Smooth muscle cell of the coronary artery (primary cell): ENCODE results near the gene LRRIQ1. TPM values are rescaled to one million over a fixed set of nuclear protein-coding genes. Genes with fewer than 3 reads are reported as not detected.

Experiments
- total RNA-seq: library from RNA; depleted of rRNA; stranded (reverse); fragments of >200 nt; gene quantifications from 2 replicates; pipeline ENCODE4 v1.2.3, GENCODE V29; 2014; ENCODE audit warnings: low replicate concordance

LRRIQ1 gene, protein sequence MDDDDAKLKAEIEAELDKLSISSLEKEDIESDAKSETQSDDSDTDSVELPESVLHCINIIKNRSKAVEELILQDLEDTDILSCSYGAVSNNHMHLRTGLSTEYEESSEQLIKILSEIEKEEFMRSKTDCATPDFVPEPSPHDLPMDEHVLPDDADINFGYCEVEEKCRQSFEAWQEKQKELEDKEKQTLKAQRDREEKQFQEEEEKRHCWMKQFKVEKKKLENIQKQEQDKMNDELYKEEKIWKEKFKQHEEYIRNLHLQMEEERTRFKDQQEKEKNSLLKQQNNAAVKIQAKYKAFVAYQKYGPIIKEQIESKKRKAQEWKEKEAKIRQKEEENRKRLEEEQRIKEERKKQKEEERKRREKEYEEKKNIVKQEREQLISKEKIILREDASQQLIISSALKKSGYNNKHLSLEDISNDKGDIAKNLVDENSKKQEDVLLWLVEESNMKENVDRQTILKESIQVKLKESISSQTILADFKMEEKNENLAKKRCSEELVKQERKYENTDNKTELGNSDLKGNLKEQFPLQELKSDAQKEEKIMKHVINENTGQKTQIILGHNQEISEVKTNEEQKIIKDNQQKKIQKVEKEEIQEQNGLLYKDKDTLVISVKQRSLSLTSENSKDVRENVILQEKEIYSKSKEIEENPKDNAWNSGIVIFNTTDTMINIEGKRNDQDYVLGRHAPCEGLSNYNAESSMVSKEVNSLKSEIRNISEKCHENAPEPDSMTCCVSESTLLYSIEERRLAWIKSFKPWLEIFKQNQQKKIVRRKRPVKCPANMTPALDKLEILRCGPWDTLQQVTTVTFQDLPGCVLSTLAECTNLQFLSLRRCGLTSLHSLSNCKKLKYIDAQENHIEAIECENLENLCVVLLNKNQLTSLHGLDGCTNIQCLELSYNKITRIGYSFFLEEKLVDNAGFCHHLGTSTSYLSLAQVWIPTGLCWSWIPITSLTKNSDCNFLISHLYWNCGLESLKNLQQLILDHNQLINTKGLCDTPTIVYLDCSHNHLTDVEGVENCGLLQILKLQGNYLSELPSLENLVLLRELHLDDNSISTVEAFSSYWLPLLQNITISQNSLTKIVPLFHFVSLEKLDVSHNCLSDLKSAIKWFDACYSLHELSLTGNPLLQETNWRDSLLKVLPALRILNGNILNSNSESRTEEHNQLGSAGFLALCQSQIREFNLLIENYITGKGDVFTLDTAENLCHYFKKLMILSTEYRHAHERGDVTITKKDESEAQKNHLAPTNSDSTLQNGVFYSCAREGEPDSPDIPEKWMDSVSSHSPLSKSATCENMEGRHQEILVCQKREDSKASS (N-terminal part only)
- total RNA-seq = 0.08 TPM in 1 of 2 replicates, not detected in the other

DNA sequence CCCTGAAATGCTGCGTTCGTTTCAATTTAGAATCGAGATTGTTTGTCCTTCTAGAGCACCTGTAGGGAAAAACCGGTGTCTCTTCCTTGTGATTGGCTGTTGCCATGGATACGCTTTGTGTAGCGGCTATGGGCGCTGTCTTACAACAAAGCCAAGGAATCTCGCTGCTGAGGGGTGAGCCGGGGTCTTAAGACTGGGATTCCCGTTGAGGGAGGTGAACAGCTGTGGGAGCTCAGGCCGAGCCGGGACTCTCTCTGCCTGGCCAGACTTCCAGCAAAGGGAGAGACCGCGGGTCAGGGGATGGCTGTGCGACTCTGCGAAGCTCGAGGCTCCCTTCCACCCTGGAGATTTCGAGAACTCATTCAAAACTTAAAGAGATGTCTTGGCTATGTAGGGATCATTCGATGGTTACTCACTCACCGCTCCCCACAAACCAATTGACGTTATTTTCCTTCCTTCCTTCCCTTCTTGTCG is at the start of gene LRRIQ1, which contains the start of gene TSPAN19:
TSS of gene LRRIQ1 (plus strand) at position 118 of the 474 bp plus-strand sequence. CDS start 1,826 bp downstream, outside the sequence.
TSS of gene TSPAN19 (minus strand) at position 44 of the 474 bp plus-strand sequence. CDS start 6,331 bp downstream, outside the sequence.

DNA sequence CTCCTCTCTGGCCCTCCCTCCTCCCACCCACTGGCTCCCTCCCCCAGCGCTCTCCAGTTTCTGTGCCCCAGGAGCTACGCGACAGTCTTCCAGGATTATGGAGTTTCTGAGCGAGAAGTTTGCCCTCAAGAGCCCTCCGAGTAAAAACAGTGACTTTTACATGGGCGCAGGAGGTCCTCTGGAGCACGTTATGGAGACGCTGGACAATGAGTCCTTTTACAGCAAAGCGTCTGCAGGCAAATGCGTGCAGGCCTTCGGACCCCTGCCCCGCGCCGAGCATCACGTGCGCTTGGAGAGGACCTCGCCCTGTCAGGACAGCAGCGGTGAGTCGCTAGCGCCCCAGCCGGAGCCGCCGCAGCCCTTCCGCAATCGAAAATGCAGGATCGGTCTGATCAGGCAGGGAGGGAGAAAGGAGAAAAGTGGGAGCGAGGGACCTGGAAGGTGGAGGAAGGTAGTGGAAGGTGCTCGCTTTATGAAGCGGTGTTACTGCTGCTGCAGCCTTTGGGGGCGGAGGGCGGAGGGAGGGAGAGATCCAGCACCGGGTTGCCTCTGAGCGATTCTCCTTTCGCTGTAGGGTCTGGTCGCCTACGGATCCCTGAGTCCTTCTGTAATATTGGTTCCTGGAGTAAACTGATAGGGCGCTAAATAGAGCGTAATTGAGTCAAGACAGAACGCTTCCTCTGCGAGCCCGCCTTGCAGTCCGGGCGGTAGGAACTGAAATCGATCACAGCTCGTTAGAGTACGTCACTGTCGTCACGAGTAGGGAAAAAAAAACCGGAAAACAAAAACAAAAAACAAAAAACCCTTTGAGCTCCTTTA is 244.2 kb downstream of the LRRIQ1 start, which contains the start of gene ALX1:
TSS of gene ALX1 (plus strand) at position 56 of the 819 bp plus-strand sequence. CDS start at position 98, 42 bp downstream.

Other genes starting within 250 kb of the LRRIQ1 start
- 0.08 and 12.2 TPM in 2 replicates for gene SLC6A15, start 123.6 kb upstream of the LRRIQ1 start, total RNA-seq
- gene TSPAN19, start 74 bp upstream of the LRRIQ1 start, total RNA-seq = under 0.01 and 0.12 TPM in 2 replicates
- gene ALX1, start 243.9 kb downstream of the LRRIQ1 start, total RNA-seq = 0.08 and 3.6 TPM in 2 replicates